HepG2 (cell line): Measurements from ENCODE around the gene SURF1. TPM values are rescaled to one million over a fixed set of nuclear protein-coding genes. Genes with fewer than 3 reads are reported as not detected.

Experiments used
- ARNTL ChIP-seq: sonication (generic); formaldehyde crosslinking; IDR thresholded peaks from 2 replicates; pipeline ENCODE4 v1.4.0; 2020; ENCODE audit warnings: mild to moderate bottlenecking, missing genetic modification reagents
- BORCS8-MEF2B ChIP-seq: sonication (generic); formaldehyde crosslinking; IDR thresholded peaks from 2 replicates; pipeline ENCODE4 v1.8.0; 2022; ENCODE audit warnings: mild to moderate bottlenecking, missing genetic modification reagents
- CC2D1A ChIP-seq: sonication (generic); formaldehyde crosslinking; IDR thresholded peaks from 2 replicates; pipeline ENCODE4 v1.8.1; 2023; ENCODE audit warnings: mild to moderate bottlenecking, missing genetic modification reagents
- CENPX ChIP-seq: sonication (generic); formaldehyde crosslinking; IDR thresholded peaks from 2 replicates; pipeline ENCODE4 v1.9.0; 2021; ENCODE audit warnings: mild to moderate bottlenecking, missing genetic modification reagents, moderate library complexity
- GABPA ChIP-seq, 2 experiments: IDR thresholded peaks; 2 replicates each; pipeline ENCODE4 v1.6.1; 2011 to 2016; ENCODE audit warnings: low read depth in 2 of 2, low read length in 1 of 2, missing biosample characterization in 1 of 2, missing genetic modification characterization in 1 of 2
- KAT7 ChIP-seq: IDR thresholded peaks from 2 replicates; pipeline ENCODE4 v1.6.1; 2018; ENCODE audit warnings: borderline replicate concordance, missing compliant biosample characterization
- MXI1 ChIP-seq: IDR thresholded peaks from 3 replicates; pipeline ENCODE4 v1.6.1; 2012; ENCODE audit warnings: low read depth, low read length, inconsistent platforms, borderline replicate concordance
- NFYC ChIP-seq: IDR thresholded peaks from 2 replicates; pipeline ENCODE4 v1.6.1; 2016; ENCODE audit warnings: missing genetic modification reagents, missing compliant biosample characterization
- TGIF2 ChIP-seq: IDR thresholded peaks from 2 replicates; pipeline ENCODE4 v1.6.1; 2016; ENCODE audit warnings: control low read depth, missing compliant biosample characterization
- WIZ ChIP-seq: sonication (generic); formaldehyde crosslinking; IDR thresholded peaks from 2 replicates; pipeline ENCODE4 v1.5.1; 2020; ENCODE audit warnings: mild to moderate bottlenecking, missing genetic modification reagents
- ZBTB3 ChIP-seq: sonication (generic); formaldehyde crosslinking; IDR thresholded peaks from 2 replicates; pipeline ENCODE4 v1.4.0; 2020; ENCODE audit warnings: low read depth, mild to moderate bottlenecking, moderate library complexity, missing genetic modification reagents, borderline replicate concordance
- ZFP41 ChIP-seq: sonication (generic); formaldehyde crosslinking; IDR thresholded peaks from 2 replicates; pipeline ENCODE4 v1.4.0; 2020; ENCODE audit warnings: mild to moderate bottlenecking, missing genetic modification reagents, borderline replicate concordance
- ZNF224 ChIP-seq: sonication (generic); formaldehyde crosslinking; IDR thresholded peaks from 2 replicates; pipeline ENCODE4 v1.5.0; 2020; ENCODE audit warnings: mild to moderate bottlenecking, missing genetic modification reagents
- ZNF331 ChIP-seq: sonication (generic); formaldehyde crosslinking; IDR thresholded peaks from 2 replicates; pipeline ENCODE4 v1.4.0; 2020; ENCODE audit warnings: missing genetic modification reagents
- ZNF431 ChIP-seq: sonication (generic); formaldehyde crosslinking; IDR thresholded peaks from 2 replicates; pipeline ENCODE4 v1.9.0; 2022; ENCODE audit warnings: missing genetic modification reagents, low read depth, mild to moderate bottlenecking, borderline replicate concordance
- ZNF496 ChIP-seq: sonication (generic); formaldehyde crosslinking; IDR thresholded peaks from 2 replicates; pipeline ENCODE4 v1.8.1; 2023; ENCODE audit warnings: mild to moderate bottlenecking, moderate library complexity, missing genetic modification reagents; ENCODE audit not compliant: insufficient replicate concordance
- ZNF614 ChIP-seq: IDR thresholded peaks from 2 replicates; pipeline ENCODE4 v1.6.1; 2018; ENCODE audit warnings: missing biosample characterization, missing genetic modification reagents, inconsistent platforms, borderline replicate concordance
- polyA plus RNA-seq, 8 experiments: library from polyadenylated mRNA; depleted of rRNA in 3 of 8; stranded (reverse) in 7 of 8; unstranded in 1 of 8; fragments of >200 nt; fragmentation: Illumina TruSeq in 4 of 8; extraction: Trizol in 4 of 8; gene quantifications; 2 replicates each; pipeline versions ENCODE4 v1.2.1 to v1.2.3, GENCODE V29; 2011 to 2016; ENCODE audit warnings: low read depth in 4 of 8, missing spikeins in 1 of 8, mixed read lengths in 1 of 8; ENCODE audit not compliant: insufficient read depth in 1 of 8
- total RNA-seq, 5 experiments: library from RNA; depleted of rRNA; stranded (reverse); fragments of >200 nt; fragmentation: Illumina TruSeq; extraction: Trizol; gene quantifications; 2 replicates each; pipeline ENCODE4 v1.2.3, GENCODE V29; 2016; ENCODE audit warnings: low read depth in 1 of 5
- TF ChIP-seq, protein P1 (sequence below): sonication (generic); formaldehyde crosslinking; IDR thresholded peaks from 2 replicates; pipeline ENCODE4 v1.5.1; 2020; ENCODE audit warnings: missing genetic modification reagents, mild to moderate bottlenecking, borderline replicate concordance
- TF ChIP-seq, protein P2 (sequence below): sonication (generic); formaldehyde crosslinking; IDR thresholded peaks from 2 replicates; pipeline ENCODE4 v1.4.0; 2020; ENCODE audit warnings: low read depth, mild to moderate bottlenecking, missing genetic modification reagents
- TF ChIP-seq, protein P3 (sequence below): fragments of 450-650 bp; IDR thresholded peaks from 2 replicates; pipeline ENCODE4 v1.6.1; 2017
- TF ChIP-seq, protein P4 (sequence below), 2 experiments: sonication (generic) in 1 of 2; formaldehyde crosslinking in 1 of 2; IDR thresholded peaks; 2 replicates each; pipeline versions ENCODE4 v1.4.0 to v1.6.1; 2018 to 2020; ENCODE audit warnings: missing genetic modification reagents in 2 of 2, borderline replicate concordance in 1 of 2, low read depth in 1 of 2, mild to moderate bottlenecking in 1 of 2, missing biosample characterization in 1 of 2
- TF ChIP-seq, protein P5 (sequence below): sonication (generic); formaldehyde crosslinking; IDR thresholded peaks from 2 replicates; pipeline ENCODE4 v1.9.0; 2021; ENCODE audit warnings: missing genetic modification reagents, borderline replicate concordance

SURF1 gene
- total and polyA plus RNA-seq, 2 of the 13 experiments (the other 11 are each of a cell fraction or from before 2014, with no cell fraction given), result 17.8 to 40.7 TPM

DNA sequence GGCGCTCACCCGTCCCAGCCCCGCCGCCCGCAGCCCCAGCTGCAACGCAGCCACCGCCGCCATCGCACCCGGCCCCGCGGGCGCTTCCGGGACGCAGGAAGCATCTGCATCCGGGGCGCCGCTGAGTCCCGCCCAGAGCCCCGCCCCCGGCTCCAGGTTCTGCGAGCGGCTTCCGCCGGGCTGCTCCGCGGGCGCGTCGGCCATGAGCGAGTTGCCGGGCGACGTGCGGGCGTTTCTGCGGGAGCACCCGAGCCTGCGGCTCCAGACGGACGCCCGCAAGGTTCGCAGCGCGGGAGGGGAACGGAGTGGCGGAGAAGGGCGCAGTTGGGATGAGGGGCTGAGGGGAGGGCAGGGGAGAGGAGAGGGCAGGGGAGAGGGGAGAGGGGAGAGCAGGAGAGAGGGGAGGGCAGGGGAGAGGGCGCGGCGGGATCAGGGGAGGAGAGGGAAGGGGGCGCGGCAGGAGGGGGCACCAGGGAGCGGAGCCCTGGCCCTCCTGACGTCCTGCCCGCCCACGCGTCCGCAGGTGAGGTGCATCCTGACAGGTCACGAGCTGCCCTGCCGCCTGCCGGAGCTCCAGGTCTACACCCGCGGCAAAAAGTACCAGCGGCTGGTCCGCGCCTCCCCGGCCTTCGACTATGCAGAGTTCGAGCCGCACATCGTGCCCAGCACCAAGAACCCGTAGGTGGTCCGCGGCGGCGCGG is at the start of gene SURF1, which contains the start of gene SURF2 (continued):
- no peak; the same call in 1 of the 2 replicates for TF ChIP-seq BORCS8-MEF2B (CRISPR knock-in tag)
- TF ChIP-seq CC2D1A (CRISPR knock-in tag), result no peak
- 0 out of 2 replicates have a peak, but pooled peaks have one; percentile 27 for TF ChIP-seq TGIF2 (CRISPR knock-in tag)
- peak; percentile 66; the same call in 1 of the 3 replicates for TF ChIP-seq MXI1
- no peak for TF ChIP-seq ZNF331 (CRISPR knock-in tag)
- TF ChIP-seq, protein P1, sequence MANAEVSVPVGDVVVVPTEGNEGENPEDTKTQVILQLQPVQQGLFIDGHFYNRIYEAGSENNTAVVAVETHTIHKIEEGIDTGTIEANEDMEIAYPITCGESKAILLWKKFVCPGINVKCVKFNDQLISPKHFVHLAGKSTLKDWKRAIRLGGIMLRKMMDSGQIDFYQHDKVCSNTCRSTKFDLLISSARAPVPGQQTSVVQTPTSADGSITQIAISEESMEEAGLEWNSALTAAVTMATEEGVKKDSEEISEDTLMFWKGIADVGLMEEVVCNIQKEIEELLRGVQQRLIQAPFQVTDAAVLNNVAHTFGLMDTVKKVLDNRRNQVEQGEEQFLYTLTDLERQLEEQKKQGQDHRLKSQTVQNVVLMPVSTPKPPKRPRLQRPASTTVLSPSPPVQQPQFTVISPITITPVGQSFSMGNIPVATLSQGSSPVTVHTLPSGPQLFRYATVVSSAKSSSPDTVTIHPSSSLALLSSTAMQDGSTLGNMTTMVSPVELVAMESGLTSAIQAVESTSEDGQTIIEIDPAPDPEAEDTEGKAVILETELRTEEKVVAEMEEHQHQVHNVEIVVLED (CRISPR knock-in tag), result peak; percentile 54; the same call in 1 of the 2 replicates
- TF ChIP-seq ZNF224 (CRISPR knock-in tag), result no peak
- TF ChIP-seq, protein P2, sequence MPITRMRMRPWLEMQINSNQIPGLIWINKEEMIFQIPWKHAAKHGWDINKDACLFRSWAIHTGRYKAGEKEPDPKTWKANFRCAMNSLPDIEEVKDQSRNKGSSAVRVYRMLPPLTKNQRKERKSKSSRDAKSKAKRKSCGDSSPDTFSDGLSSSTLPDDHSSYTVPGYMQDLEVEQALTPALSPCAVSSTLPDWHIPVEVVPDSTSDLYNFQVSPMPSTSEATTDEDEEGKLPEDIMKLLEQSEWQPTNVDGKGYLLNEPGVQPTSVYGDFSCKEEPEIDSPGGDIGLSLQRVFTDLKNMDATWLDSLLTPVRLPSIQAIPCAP, result no peak
- TF ChIP-seq GABPA (IDR thresholded peaks at IDR 0.05; ENCODE audit: low read depth, low read length), result no peak
- peak; percentile 86 for TF ChIP-seq GABPA (CRISPR knock-in tag; IDR thresholded peaks at IDR 0.05; ENCODE audit: low read depth)
- TF ChIP-seq, protein P3, sequence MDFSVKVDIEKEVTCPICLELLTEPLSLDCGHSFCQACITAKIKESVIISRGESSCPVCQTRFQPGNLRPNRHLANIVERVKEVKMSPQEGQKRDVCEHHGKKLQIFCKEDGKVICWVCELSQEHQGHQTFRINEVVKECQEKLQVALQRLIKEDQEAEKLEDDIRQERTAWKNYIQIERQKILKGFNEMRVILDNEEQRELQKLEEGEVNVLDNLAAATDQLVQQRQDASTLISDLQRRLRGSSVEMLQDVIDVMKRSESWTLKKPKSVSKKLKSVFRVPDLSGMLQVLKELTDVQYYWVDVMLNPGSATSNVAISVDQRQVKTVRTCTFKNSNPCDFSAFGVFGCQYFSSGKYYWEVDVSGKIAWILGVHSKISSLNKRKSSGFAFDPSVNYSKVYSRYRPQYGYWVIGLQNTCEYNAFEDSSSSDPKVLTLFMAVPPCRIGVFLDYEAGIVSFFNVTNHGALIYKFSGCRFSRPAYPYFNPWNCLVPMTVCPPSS, result no peak
- TF ChIP-seq ZBTB3 (CRISPR knock-in tag), result no peak
- TF ChIP-seq, protein P4, sequence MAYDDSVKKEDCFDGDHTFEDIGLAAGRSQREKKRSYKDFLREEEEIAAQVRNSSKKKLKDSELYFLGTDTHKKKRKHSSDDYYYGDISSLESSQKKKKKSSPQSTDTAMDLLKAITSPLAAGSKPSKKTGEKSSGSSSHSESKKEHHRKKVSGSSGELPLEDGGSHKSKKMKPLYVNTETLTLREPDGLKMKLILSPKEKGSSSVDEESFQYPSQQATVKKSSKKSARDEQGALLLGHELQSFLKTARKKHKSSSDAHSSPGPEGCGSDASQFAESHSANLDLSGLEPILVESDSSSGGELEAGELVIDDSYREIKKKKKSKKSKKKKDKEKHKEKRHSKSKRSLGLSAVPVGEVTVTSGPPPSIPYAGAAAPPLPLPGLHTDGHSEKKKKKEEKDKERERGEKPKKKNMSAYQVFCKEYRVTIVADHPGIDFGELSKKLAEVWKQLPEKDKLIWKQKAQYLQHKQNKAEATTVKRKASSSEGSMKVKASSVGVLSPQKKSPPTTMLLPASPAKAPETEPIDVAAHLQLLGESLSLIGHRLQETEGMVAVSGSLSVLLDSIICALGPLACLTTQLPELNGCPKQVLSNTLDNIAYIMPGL (CRISPR knock-in tag; IDR thresholded peaks at IDR 0.05; ENCODE audit: borderline replicate concordance in 1 of 2, low read depth in 1 of 2), result peak; percentile 38 to 47; a peak in 2 of 4 replicates
- TF ChIP-seq ZFP41, result 0 out of 2 replicates have a peak, but pooled peaks have one; percentile 36
- no peak for TF ChIP-seq WIZ (CRISPR knock-in tag)
- TF ChIP-seq, protein P5, sequence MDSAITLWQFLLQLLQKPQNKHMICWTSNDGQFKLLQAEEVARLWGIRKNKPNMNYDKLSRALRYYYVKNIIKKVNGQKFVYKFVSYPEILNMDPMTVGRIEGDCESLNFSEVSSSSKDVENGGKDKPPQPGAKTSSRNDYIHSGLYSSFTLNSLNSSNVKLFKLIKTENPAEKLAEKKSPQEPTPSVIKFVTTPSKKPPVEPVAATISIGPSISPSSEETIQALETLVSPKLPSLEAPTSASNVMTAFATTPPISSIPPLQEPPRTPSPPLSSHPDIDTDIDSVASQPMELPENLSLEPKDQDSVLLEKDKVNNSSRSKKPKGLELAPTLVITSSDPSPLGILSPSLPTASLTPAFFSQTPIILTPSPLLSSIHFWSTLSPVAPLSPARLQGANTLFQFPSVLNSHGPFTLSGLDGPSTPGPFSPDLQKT (CRISPR knock-in tag), result no peak
- TF ChIP-seq ZNF431 (CRISPR knock-in tag), result 0 out of 2 replicates have a peak, but pooled peaks have one; percentile 26
- TF ChIP-seq ZNF614 (CRISPR knock-in tag), result no peak
- TF ChIP-seq KAT7, result 0 out of 2 replicates have a peak, but pooled peaks have one; percentile 65
- no peak for TF ChIP-seq ZNF496 (CRISPR knock-in tag)
- TF ChIP-seq ARNTL (CRISPR knock-in tag), result 0 out of 2 replicates have a peak, but pooled peaks have one; percentile 18
- TF ChIP-seq NFYC (CRISPR knock-in tag), result no peak
- no peak for TF ChIP-seq CENPX (CRISPR knock-in tag)
